ENCODE measurements around the gene BCOR.

Gene BCOR

DNA sequence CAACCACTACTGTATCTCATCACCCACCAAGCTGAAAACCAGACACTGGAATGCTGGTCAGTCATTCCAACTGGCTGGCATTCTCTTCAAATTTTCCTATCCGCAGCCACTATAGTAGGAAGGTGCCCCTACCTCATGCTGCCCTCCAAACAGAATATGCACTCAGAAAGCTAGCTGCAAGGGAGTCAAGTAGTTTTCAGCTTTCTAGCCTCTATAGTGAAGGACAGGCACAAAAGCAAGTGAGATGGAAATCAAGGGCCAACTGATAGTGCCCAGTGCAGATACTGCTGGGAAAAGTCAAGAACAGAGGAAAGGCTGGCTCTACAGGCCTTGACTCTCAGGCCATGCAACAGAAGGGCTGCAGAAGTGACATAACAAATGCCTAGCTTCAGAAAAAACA lies 47.2 kb downstream of the BCOR start:
- TF ChIP-seq TAF1 (IDR thresholded peaks at IDR 0.05; ENCODE audit: low read depth, low read length) (no peak), SPI1 (IDR thresholded peaks at IDR 0.05; ENCODE audit: low read depth, low read length) (no peak), POLR2AphosphoS5 (IDR thresholded peaks at IDR 0.05; ENCODE audit: low read depth, low read length) (no peak), PAX5 (IDR thresholded peaks at IDR 0.05; ENCODE audit: insufficient read depth, low read length, severe bottlenecking) (no peak), POLR2A (IDR thresholded peaks at IDR 0.05; ENCODE audit: low read depth, low read length) (no peak), POU2F2 (IDR thresholded peaks at IDR 0.05; ENCODE audit: low read depth, low read length) (no peak)
- FAIRE-seq (no peak), DNase-seq (ENCODE audit: insufficient read length, low spot score) (no peak)

DNA sequence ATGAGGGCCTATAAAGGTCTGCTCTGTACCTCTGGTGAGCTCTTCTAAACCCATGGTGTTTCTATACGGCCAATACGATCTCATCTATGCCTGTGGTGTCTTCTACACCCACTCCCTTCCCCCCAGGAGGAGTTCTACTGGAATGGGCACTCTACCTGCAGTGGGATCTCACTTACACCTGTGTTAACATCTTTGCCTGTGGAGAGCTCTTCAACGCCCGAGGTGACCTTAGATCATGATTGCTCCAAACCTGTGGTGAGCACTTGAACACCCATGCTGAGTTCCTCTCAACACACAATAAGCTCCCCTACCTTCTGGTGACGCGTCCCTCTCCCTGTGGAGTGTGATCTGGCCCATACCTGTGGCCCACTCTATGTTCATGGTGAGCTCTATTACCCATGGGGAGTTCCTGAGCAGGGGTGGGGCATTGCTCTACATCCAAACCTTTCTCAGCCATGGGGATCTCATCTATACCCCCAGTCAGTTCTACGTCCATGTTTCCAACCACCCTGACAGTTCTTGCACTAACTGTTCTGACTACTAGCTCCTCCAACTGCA lies 48.6 kb downstream of the BCOR start:
- FAIRE-seq (no peak), DNase-seq (ENCODE audit: insufficient read length, low spot score) (no peak)
- TF ChIP-seq POLR2AphosphoS5 (IDR thresholded peaks at IDR 0.05; ENCODE audit: low read depth, low read length) (no peak), PAX5 (IDR thresholded peaks at IDR 0.05; ENCODE audit: insufficient read depth, low read length, severe bottlenecking) (no peak), POLR2A (IDR thresholded peaks at IDR 0.05; ENCODE audit: low read depth, low read length) (no peak)

DNA sequence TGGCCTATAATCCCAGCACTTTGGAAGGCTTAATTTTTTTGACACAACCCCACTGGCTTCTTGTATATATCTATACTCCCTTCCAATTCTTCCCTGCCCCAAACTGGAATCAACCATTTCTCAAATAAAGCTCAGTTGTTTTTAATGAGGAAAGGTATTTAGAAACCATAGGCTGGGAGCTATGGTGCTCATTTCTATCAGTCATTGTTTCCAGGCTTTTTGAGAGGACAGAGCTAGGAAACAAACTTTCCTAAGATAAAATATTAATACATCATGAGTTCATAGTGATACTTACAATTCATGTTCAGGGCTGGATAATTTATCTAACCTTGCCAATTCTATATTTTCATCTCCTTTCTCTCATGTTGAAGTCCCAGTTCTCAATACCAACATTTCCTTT lies 50.3 kb downstream of the BCOR start:
- TF ChIP-seq POU2F2 (IDR thresholded peaks at IDR 0.05; ENCODE audit: low read depth, low read length) (no peak), POLR2A (IDR thresholded peaks at IDR 0.05; ENCODE audit: low read depth, low read length) (no peak), TAF1 (IDR thresholded peaks at IDR 0.05; ENCODE audit: low read depth, low read length) (no peak), SPI1 (IDR thresholded peaks at IDR 0.05; ENCODE audit: low read depth, low read length) (no peak), PAX5 (IDR thresholded peaks at IDR 0.05; ENCODE audit: insufficient read depth, low read length, severe bottlenecking) (no peak), POLR2AphosphoS5 (IDR thresholded peaks at IDR 0.05; ENCODE audit: low read depth, low read length) (no peak)
- FAIRE-seq (no peak), DNase-seq (ENCODE audit: insufficient read length, low spot score) (no peak)

DNA sequence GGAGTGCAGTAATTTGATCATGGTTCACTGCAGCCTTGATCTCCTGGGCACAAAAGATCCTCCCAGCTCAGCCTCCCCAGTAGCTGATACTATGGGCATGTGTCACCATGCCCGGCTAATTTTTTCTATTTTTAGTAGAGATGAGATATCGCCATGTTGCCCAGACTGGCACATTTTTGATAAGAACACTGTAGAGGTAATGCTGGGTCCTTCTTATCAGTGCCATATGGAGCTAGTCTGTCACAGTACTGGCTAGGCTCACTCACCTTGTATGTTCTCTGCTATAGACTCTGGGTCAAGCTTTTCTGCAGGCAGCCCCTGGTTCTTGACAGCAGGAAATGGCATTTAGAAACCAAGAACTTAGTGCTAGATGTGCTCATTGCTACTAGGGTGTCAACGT lies 53.9 kb downstream of the BCOR start:
- TF ChIP-seq SPI1 (IDR thresholded peaks at IDR 0.05; ENCODE audit: low read depth, low read length) (no peak), POLR2AphosphoS5 (IDR thresholded peaks at IDR 0.05; ENCODE audit: low read depth, low read length) (no peak), POU2F2 (IDR thresholded peaks at IDR 0.05; ENCODE audit: low read depth, low read length) (no peak), POLR2A (IDR thresholded peaks at IDR 0.05; ENCODE audit: low read depth, low read length) (no peak), PAX5 (IDR thresholded peaks at IDR 0.05; ENCODE audit: insufficient read depth, low read length, severe bottlenecking) (no peak), TAF1 (IDR thresholded peaks at IDR 0.05; ENCODE audit: low read depth, low read length) (no peak)
- DNase-seq (ENCODE audit: insufficient read length, low spot score) = no peak
- FAIRE-seq = no peak

DNA sequence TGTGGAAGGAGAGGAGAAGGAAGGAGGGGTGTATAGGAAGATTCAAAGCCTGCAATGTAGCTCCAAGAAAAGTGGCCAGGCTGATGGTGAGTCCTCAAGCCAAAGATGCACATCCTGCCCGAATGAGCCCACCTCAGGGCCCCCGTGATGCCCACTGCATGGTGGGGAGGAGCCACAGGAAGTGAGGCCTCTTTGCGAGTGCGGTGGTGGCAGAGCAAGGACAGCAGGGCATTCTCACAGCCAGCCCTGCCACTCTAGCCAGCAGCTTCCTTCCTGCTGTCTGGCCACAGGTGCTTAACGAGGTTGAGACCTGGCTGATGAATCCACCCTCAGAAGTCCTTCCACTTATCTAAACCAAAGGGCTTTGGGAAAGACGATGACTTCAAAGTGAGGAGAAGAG lies 55.8 kb downstream of the BCOR start:
- no peak for DNase-seq (ENCODE audit: insufficient read length, low spot score)
- no peak for FAIRE-seq
- TF ChIP-seq POLR2AphosphoS5 (IDR thresholded peaks at IDR 0.05; ENCODE audit: low read depth, low read length) = no peak
- TF ChIP-seq SPI1 (IDR thresholded peaks at IDR 0.05; ENCODE audit: low read depth, low read length) = no peak
- TF ChIP-seq PAX5 (IDR thresholded peaks at IDR 0.05; ENCODE audit: insufficient read depth, low read length, severe bottlenecking) = no peak
- TF ChIP-seq POU2F2 (IDR thresholded peaks at IDR 0.05; ENCODE audit: low read depth, low read length) = no peak
- no peak for TF ChIP-seq POLR2A (IDR thresholded peaks at IDR 0.05; ENCODE audit: low read depth, low read length)
- no peak for TF ChIP-seq TAF1 (IDR thresholded peaks at IDR 0.05; ENCODE audit: low read depth, low read length)

DNA sequence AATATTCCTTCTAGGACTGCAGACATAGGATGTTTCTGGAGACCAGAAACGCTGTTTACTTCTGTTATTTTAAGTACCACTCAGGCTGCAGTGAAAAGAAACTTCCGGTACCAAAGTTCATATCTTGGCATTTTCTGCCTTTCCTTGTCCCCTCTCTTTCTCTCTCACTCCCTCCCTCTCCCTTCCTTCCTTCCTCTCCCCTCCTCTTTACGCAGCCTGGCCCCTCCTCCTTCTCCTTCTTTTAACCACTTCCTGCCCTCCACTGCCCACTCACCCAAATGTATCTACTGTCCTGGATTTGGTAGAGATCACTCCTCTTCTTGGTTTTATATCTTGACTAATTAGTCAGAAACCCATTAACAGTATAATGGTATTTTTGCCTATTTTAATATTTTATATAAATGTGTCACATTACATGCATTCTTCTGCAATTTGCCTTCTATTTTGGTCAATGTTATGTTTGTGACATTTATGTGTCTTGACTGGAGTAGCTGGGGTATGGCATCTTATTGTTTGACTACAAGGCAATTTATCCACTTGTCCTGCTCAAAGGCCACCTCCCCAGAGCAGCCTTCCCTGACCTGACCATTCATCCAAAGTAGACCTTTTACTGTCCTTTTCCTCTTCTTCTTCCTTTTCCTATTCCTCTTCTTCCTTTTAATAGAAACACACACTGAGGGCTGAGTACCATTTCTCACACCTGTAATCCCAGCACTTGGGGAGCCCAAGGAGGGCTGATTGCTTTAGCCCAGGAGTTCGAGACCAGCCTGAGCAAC lies 56.9 kb downstream of the BCOR start:
- TF ChIP-seq POLR2AphosphoS5 (IDR thresholded peaks at IDR 0.05; ENCODE audit: low read depth, low read length) (no peak), TAF1 (IDR thresholded peaks at IDR 0.05; ENCODE audit: low read depth, low read length) (no peak), SPI1 (IDR thresholded peaks at IDR 0.05; ENCODE audit: low read depth, low read length) (no peak), POU2F2 (IDR thresholded peaks at IDR 0.05; ENCODE audit: low read depth, low read length) (no peak), PAX5 (IDR thresholded peaks at IDR 0.05; ENCODE audit: insufficient read depth, low read length, severe bottlenecking) (no peak), POLR2A (IDR thresholded peaks at IDR 0.05; ENCODE audit: low read depth, low read length) (no peak)
- no peak for FAIRE-seq
- DNase-seq (ENCODE audit: insufficient read length, low spot score) = no peak

DNA sequence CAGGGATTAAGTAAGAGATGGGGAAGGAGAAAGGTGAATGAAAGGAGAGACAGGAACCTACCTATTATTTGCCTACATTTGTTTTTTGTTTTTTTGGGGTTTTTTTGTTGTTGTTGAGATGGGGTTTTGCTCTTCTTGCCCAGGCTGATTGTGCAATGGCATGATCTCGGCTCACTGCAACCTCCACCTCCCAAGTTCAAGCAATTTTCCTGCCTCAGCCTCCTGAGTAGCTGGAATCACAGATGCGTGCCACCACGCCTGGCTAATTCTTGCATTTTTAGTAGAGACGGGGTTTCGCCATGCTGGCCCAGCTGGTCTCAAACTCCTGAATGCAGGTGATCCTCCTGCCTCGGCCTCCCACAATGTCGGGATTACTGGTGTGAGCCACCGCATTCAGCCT lies 57.9 kb downstream of the BCOR start:
- DNase-seq (ENCODE audit: insufficient read length, low spot score) (no peak), FAIRE-seq (no peak)
- no peak for TF ChIP-seq POLR2AphosphoS5 (IDR thresholded peaks at IDR 0.05; ENCODE audit: low read depth, low read length)
- TF ChIP-seq POU2F2 (IDR thresholded peaks at IDR 0.05; ENCODE audit: low read depth, low read length) = no peak
- no peak for TF ChIP-seq PAX5 (IDR thresholded peaks at IDR 0.05; ENCODE audit: insufficient read depth, low read length, severe bottlenecking)
- TF ChIP-seq POLR2A (IDR thresholded peaks at IDR 0.05; ENCODE audit: low read depth, low read length) = no peak
- TF ChIP-seq TAF1 (IDR thresholded peaks at IDR 0.05; ENCODE audit: low read depth, low read length) = no peak
- TF ChIP-seq SPI1 (IDR thresholded peaks at IDR 0.05; ENCODE audit: low read depth, low read length) = no peak

DNA sequence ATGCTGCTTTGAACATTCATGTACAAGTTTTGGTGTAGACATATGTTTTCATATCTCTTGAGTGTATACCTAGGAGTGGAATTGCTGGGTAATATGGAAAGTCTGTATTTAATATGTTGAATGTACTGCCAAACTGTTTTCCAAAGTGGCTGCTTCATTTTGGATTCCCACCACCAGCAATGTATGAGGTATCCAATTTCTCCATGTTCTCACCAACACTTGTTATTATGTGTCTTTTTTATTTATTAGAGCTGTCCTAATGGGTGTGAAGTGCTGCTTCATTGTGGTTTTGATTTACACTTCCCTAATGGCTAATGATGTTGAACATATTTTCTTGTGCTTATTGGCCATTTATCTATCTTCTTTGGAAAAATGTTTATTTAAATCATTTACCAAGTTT lies 60.4 kb downstream of the BCOR start:
- TF ChIP-seq POLR2A (IDR thresholded peaks at IDR 0.05; ENCODE audit: low read depth, low read length) = no peak
- TF ChIP-seq SPI1 (IDR thresholded peaks at IDR 0.05; ENCODE audit: low read depth, low read length) = no peak
- TF ChIP-seq PAX5 (IDR thresholded peaks at IDR 0.05; ENCODE audit: insufficient read depth, low read length, severe bottlenecking) = no peak
- no peak for TF ChIP-seq TAF1 (IDR thresholded peaks at IDR 0.05; ENCODE audit: low read depth, low read length)
- TF ChIP-seq POLR2AphosphoS5 (IDR thresholded peaks at IDR 0.05; ENCODE audit: low read depth, low read length) = no peak
- DNase-seq (ENCODE audit: insufficient read length, low spot score) = no peak
- no peak for FAIRE-seq

DNA sequence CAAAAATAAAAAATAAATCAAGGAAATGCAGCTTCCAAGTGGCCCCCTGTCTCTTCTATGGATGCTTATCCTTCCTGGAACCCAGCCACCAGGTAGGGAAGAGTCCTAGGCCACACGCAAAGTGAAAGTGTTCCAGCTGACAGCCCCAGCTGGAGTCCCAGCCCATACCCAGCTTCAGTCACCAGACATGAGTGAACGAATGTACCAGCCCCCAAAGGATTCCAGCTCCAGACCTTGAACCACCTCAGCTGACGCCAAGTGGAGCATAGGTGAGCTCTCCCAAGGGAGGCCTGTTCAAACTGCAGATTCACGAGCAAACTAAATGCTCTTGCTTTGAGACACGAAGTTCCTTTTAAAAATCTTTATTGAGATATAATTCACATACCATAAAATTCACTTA lies 62.0 kb downstream of the BCOR start:
- no peak for TF ChIP-seq PAX5 (IDR thresholded peaks at IDR 0.05; ENCODE audit: insufficient read depth, low read length, severe bottlenecking)
- TF ChIP-seq POU2F2 (IDR thresholded peaks at IDR 0.05; ENCODE audit: low read depth, low read length) = no peak
- TF ChIP-seq POLR2A (IDR thresholded peaks at IDR 0.05; ENCODE audit: low read depth, low read length) = no peak
- TF ChIP-seq SPI1 (IDR thresholded peaks at IDR 0.05; ENCODE audit: low read depth, low read length) = no peak
- TF ChIP-seq POLR2AphosphoS5 (IDR thresholded peaks at IDR 0.05; ENCODE audit: low read depth, low read length) = no peak
- TF ChIP-seq TAF1 (IDR thresholded peaks at IDR 0.05; ENCODE audit: low read depth, low read length) = no peak
- DNase-seq (ENCODE audit: insufficient read length, low spot score) (no peak), FAIRE-seq (no peak)

Data from GM12891 (cell line).